CD4-positive, alpha-beta T cell treated with Interleukin-6 at 100 ng/mL for 8 hours (primary cell): ENCODE data around the gene SLC16A1.

Source experiments
- DNase-seq: peaks from one replicate; pipeline ENCODE4 v3.0.0-alpha.2; 2020; ENCODE audit warnings: mixed read lengths, low spot score

Gene SLC16A1

DNA sequence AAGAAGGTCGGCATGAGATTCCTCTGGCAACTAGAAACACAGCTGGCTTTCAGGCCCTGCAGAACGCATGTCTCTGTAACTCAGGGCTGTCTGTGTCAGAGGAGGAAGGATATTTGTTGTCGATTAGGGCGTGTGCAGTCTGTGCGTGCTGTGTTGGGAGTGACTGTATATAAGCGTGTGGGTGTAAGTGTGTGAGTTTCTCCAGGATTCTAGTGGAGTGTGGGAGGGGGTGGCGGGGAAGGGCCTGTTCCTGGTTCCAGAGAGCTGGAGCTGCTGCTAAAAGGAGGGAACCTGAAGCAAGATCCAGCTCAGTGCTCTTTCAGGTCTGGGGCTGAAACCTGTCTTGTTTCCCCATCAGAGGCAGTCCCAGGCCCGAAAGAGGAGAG lies 74.3 kb downstream of the SLC16A1 start:
- no peak for DNase-seq

GRCh38 chr1:112879834-112880233 lies 76.2 kb downstream of the SLC16A1 start:
- no peak for DNase-seq

DNA sequence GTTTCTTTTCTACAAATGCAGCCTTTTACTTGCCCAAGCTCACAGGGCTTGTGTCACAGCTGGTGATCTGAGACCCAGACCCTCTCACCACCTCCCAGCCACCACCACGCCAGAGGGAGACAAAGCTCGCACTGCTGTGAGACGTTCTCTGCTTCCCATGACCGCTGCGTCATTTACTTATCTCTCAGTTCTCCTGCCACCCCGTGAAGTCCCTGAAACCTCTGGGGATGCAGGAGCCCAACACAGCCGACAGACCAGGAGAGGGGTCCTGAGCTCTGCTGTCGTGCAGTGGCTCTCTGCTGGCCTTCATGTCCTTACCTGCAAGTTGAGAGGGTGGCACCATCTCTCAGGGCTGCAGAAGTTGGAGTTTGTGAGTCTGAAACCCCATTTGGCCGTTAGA lies 77.7 kb downstream of the SLC16A1 start:
- no peak for DNase-seq

GRCh38 chr1:112877750-112878149 lies 78.2 kb downstream of the SLC16A1 start:
- DNase-seq = no peak

DNA sequence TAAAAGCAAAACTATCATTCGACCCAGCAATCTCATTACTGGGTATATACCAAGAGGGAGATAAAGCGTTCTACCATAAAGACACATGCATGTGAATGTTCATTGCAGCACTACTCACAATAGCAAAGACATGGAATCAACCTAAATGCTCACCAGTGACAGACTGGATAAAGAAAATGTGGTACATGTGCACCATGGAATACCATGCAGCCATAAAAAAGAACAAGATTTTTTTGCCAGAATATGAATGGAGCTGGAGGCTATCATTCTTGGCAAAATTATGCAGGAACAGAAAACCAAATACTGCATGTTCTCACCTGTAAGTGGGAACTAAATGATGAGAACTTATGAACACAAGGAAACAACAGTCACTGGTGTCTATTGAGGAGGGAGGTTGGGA lies 79.7 kb downstream of the SLC16A1 start:
- no peak for DNase-seq

- no peak for DNase-seq
Observed at GRCh38 chr1:112872551-112872962, 83.4 kb downstream of the SLC16A1 start.

DNA sequence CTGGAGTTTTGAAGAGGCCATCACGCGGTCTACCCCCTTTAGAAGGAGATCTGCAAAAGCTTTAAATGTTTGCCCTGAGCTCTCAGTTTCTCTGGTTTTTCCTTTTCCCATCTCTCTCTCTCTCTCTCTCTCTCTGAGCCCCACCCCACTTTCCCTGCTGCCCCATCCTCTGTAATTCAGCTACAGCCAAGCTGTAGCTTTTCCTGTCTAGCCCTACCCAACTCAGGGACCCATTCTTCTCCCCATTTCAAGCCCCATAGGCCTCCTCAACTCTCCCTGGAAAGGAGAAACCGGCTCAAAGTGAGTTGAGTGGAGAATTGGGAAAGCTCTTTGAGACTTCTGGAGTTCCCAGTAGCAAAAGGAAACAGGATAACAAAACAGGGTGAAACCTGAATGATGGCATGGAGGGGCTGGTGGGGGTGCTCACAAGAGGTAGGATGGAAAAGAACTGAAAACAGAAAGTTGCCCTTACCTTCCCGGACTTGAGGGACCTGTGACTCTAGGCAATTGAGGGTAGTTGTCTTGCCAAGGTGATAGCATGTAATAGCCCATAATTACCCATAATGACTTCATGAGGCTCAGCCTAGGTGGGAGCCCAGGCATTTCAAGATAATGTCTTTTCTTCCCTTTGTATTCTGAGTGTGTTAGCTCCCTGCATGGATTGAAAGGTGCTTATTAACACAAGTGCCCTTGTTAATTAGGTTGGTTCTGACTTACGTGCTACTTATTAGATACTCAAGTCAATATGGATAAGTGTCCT lies 84.9 kb downstream of the SLC16A1 start:
- no peak for DNase-seq

DNA sequence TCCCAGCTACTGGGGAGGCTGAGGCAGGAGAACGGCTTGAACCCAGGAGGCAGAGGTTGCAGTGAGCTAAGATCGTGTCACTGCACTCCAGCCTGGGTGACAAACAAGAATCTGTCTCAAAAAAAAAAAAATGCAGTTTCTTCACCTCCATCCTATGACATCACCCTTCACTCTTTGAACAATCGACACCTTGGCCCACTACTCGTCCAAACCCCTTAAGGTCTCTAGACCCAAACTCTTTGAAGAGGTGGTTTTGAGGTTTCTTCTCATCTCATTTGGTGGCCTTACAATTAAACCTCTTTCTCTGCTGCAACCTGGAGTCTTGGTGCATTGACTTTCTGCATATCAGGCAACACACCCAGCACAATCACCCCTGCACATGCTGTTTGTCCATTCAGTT lies 86.1 kb downstream of the SLC16A1 start:
- DNase-seq = no peak

- DNase-seq = no peak
Observed at GRCh38 chr1:112868191-112868590, 87.8 kb downstream of the SLC16A1 start.

DNA sequence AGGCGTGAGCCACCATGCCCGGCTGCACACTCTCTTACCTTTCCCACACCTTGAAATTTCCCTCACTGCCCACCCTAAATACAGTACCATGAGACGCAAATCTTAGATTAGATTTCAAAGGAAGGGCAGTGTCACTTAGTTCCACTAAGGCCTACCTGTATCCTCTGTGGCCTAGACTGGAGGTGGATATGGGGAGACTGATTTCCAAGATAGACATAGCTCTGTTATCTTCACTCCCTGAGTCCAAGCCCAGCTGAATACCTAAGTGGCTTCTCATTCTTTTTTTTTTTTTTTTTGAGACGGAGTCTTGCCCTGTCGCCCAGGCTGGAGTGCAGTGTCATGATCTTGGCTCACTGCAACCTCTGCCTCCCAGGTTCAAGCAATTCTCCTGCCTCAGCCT lies 89.0 kb downstream of the SLC16A1 start:
- DNase-seq = no peak

GRCh38 chr1:112866151-112866550 lies 89.8 kb downstream of the SLC16A1 start:
- DNase-seq = no peak

- DNase-seq = no peak
Observed at GRCh38 chr1:112862753-112863426, 93.1 kb downstream of the SLC16A1 start.
